Dermis microvascular lymphatic vessel endothelial cell (primary cell): ENCODE results near the gene LIF. TPM values are rescaled to one million over a fixed set of nuclear protein-coding genes. Genes with fewer than 3 reads are reported as not detected.

ENCODE experiments used
- DNase-seq, 2 donors: peaks; one replicate each; pipeline versions ENCODE4 v3.0.0 to v3.0.0-alpha.2; 2010; ENCODE audit warnings: low read depth in 2 of 2
- total RNA-seq: library from RNA; depleted of rRNA; stranded (reverse); fragments of >200 nt; gene quantifications from 2 replicates; pipeline ENCODE4 v1.2.1, GENCODE V29; 2014

Gene LIF
- total RNA-seq, 1 donor from 2014 or later = 0.26 TPM

GRCh38 chr22:30265131-30265720 lies 18.7 kb upstream of the LIF start:
- no peak for DNase-seq

GRCh38 chr22:30263883-30264282 lies 17.3 kb upstream of the LIF start:
- DNase-seq = no peak

GRCh38 chr22:30262917-30263741 lies 16.6 kb upstream of the LIF start:
- peak in 1 of 2 donors; percentile 64 for DNase-seq

GRCh38 chr22:30262112-30262511 lies 15.6 kb upstream of the LIF start:
- DNase-seq = no peak

- no peak for DNase-seq
These were observed 14.6 kb upstream of the LIF start for GRCh38 chr22:30261134-30261533.

- no peak for DNase-seq
These were observed 14.1 kb upstream of the LIF start for GRCh38 chr22:30260682-30261081.

GRCh38 chr22:30260276-30260675 lies 13.7 kb upstream of the LIF start:
- no peak for DNase-seq

GRCh38 chr22:30254314-30254713 lies 7.8 kb upstream of the LIF start:
- no peak for DNase-seq

- peak; percentile 38 to 48 for DNase-seq
These were observed 6.8 kb upstream of the LIF start for GRCh38 chr22:30253205-30253852.

GRCh38 chr22:30252411-30253204 lies 6.0 kb upstream of the LIF start:
- no peak for DNase-seq

GRCh38 chr22:30251711-30252110 lies 5.2 kb upstream of the LIF start:
- DNase-seq = no peak

GRCh38 chr22:30250661-30251267 lies 4.2 kb upstream of the LIF start:
- peak in 1 of 2 donors; percentile 25 for DNase-seq

GRCh38 chr22:30250039-30250565 lies 3.5 kb upstream of the LIF start:
- DNase-seq = no peak

- DNase-seq = no peak
These were observed 2.8 kb upstream of the LIF start for GRCh38 chr22:30249049-30250038.

- no peak for DNase-seq
These were observed 1.9 kb upstream of the LIF start for GRCh38 chr22:30248484-30248883.

- no peak for DNase-seq
These were observed 1.4 kb upstream of the LIF start for GRCh38 chr22:30247974-30248373.

- DNase-seq = no peak
These were observed 1.0 kb upstream of the LIF start for GRCh38 chr22:30247561-30247960.

GRCh38 chr22:30246814-30247376 lies 336 bp upstream of the LIF start:
- peak in 1 of 2 donors; percentile 25 for DNase-seq

GRCh38 chr22:30245181-30245984 lies 1.2 kb downstream of the LIF start:
- no peak for DNase-seq
